Epithelial cell of esophagus (primary cell): ENCODE measurements around the gene VCAM1.

ENCODE experiments used
- DNase-seq: peaks from one replicate; pipeline ENCODE4 v3.0.0; 2010; ENCODE audit warnings: low read depth
- H3K4me3 ChIP-seq: 2 replicates; pipeline ENCODE4 v1.5.1; 2011; ENCODE audit warnings: mild to moderate bottlenecking, low read length, control low read depth
- CTCF ChIP-seq: IDR thresholded peaks from 2 replicates; pipeline ENCODE4 v1.5.1; 2011; ENCODE audit warnings: low read depth, mild to moderate bottlenecking, low read length, control low read depth, inconsistent platforms; ENCODE audit not compliant: insufficient read depth; ENCODE audit errors: missing control alignments

Gene VCAM1

GRCh38 chr1:100759188-100759587, 39.6 kb downstream of the VCAM1 start:
- DNase-seq, result no peak
- TF ChIP-seq CTCF, result no peak
- no peak overlapping the region for H3K4me3 ChIP-seq

GRCh38 chr1:100760511-100760910, 41.0 kb downstream of the VCAM1 start:
- TF ChIP-seq CTCF, result no peak
- DNase-seq, result no peak
- H3K4me3 ChIP-seq, result no peak overlapping the region

- no peak overlapping the region for H3K4me3 ChIP-seq
- DNase-seq, result no peak
- no peak for TF ChIP-seq CTCF
Observed at GRCh38 chr1:100762461-100762860, 42.9 kb downstream of the VCAM1 start.

GRCh38 chr1:100767176-100767890, 47.8 kb downstream of the VCAM1 start:
- TF ChIP-seq CTCF, result no peak
- peak; percentile 24 for DNase-seq
- no peak overlapping the region for H3K4me3 ChIP-seq

GRCh38 chr1:100769323-100769722, 49.8 kb downstream of the VCAM1 start:
- DNase-seq, result no peak
- TF ChIP-seq CTCF, result no peak
- H3K4me3 ChIP-seq, result no peak overlapping the region

- no peak overlapping the region for H3K4me3 ChIP-seq
- DNase-seq, result no peak
- TF ChIP-seq CTCF, result no peak
Observed at GRCh38 chr1:100769906-100770646, 50.5 kb downstream of the VCAM1 start.
